Measurements from ENCODE around the gene ANGEL1.
A peak's percentile ranks its signal among the peaks of the same experiment; 100 is the strongest.

DNA sequence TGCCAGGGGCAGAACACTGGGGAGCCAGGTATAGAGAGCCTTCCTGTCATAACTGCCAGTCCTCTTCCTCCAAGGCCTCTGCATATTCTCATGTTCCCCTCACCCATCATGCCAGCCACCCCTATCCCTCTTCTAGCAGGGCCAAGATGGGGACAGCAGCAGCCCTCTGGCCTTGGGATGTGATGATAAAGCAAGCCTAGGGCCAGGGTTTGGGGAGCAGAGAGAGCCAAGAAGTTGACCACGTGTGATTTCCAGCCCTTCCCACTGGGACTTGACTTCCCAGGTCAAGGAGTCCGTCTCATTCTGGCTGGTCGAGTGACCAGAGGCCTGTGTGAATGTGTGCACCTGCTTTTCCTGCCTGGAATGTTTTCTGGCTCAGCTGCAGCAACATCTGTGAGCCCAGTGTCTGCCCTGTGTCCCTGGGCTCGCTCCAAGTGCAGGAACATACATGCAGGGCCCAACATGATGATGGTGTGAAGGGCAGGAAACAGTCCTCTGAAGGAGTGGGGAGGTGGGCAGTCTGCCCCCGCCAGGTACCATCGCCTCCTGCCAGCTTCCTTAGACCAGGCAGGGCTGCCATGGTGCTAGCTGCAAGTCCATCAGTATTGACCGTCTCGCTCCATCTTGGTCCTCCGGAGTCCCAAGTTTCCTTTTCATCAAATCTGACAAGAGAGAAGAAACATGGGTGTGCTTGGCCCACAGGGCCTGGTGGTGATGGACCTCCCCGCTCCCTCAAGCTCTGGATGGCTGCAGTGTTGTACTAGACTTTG lies 30.4 kb downstream of the ANGEL1 start:
- TF ChIP-seq POLR2A (IDR thresholded peaks at IDR 0.05) (no peak), POLR2AphosphoS5 (IDR thresholded peaks at IDR 0.05) (peak in 1 of 3 donors; percentile 5)
- TF ChIP-seq, protein P1, sequence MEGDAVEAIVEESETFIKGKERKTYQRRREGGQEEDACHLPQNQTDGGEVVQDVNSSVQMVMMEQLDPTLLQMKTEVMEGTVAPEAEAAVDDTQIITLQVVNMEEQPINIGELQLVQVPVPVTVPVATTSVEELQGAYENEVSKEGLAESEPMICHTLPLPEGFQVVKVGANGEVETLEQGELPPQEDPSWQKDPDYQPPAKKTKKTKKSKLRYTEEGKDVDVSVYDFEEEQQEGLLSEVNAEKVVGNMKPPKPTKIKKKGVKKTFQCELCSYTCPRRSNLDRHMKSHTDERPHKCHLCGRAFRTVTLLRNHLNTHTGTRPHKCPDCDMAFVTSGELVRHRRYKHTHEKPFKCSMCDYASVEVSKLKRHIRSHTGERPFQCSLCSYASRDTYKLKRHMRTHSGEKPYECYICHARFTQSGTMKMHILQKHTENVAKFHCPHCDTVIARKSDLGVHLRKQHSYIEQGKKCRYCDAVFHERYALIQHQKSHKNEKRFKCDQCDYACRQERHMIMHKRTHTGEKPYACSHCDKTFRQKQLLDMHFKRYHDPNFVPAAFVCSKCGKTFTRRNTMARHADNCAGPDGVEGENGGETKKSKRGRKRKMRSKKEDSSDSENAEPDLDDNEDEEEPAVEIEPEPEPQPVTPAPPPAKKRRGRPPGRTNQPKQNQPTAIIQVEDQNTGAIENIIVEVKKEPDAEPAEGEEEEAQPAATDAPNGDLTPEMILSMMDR (IDR thresholded peaks at IDR 0.05 in 8 of 11, conservative IDR thresholded peaks at IDR 0.05 in 3 of 11): no peak
